ENCODE results near the gene CLEC18B. TPM values are rescaled to one million over a fixed set of nuclear protein-coding genes. Genes with fewer than 3 reads are reported as not detected.
"Not testable (repeated sequence)": the region's sequence is repeated elsewhere in the genome, so short reads cannot be mapped to it uniquely, and the experiment has no call there.

Gene CLEC18B
- total RNA-seq, 1 donor from 2014 or later: 0.79 TPM

GRCh38 chr16:74438492-74438979, 17.3 kb upstream of the CLEC18B start:
- TF ChIP-seq, protein P1, sequence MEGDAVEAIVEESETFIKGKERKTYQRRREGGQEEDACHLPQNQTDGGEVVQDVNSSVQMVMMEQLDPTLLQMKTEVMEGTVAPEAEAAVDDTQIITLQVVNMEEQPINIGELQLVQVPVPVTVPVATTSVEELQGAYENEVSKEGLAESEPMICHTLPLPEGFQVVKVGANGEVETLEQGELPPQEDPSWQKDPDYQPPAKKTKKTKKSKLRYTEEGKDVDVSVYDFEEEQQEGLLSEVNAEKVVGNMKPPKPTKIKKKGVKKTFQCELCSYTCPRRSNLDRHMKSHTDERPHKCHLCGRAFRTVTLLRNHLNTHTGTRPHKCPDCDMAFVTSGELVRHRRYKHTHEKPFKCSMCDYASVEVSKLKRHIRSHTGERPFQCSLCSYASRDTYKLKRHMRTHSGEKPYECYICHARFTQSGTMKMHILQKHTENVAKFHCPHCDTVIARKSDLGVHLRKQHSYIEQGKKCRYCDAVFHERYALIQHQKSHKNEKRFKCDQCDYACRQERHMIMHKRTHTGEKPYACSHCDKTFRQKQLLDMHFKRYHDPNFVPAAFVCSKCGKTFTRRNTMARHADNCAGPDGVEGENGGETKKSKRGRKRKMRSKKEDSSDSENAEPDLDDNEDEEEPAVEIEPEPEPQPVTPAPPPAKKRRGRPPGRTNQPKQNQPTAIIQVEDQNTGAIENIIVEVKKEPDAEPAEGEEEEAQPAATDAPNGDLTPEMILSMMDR (IDR thresholded peaks at IDR 0.05; ENCODE audit: insufficient read depth, low read length, severe bottlenecking): no peak
- no peaks in the 10 kb centered on the region for H3K27me3 ChIP-seq (ENCODE audit: control insufficient read depth, insufficient read depth, low read length)
- no peaks in the 10 kb centered on the region for H3K36me3 ChIP-seq (ENCODE audit: control insufficient read depth, insufficient read depth, low read length)
- no peak overlapping the region for H3K4me3 ChIP-seq (ENCODE audit: low read depth, low read length)
- DNase-seq (ENCODE audit: low read depth) (no peak), FAIRE-seq (no peak)

DNA sequence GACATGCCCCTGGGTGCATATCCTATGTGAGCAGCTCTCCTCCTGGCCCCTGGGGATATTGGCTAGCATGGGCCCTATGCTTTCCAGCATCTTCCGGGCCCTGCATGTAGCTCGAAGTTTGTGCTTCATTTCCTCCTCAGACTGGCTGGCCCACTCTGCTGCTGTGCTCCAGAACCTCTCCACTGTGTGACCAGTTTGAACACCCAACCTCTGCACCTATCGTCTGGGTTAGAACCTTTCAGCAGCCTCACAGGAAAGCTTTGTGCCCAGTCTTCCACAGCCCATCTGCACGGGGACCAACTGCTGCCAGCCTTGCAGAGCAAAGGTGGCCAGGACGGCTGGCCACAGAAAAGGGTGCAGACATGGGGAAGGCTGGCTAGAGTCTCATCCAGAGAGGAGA, 10.2 kb upstream of the CLEC18B start:
- TF ChIP-seq, protein P1 (IDR thresholded peaks at IDR 0.05; ENCODE audit: insufficient read depth, low read length, severe bottlenecking): no peak
- no peak for DNase-seq (ENCODE audit: low read depth)
- no peak for FAIRE-seq
- H3K36me3 ChIP-seq (ENCODE audit: control insufficient read depth, insufficient read depth, low read length): no peaks in the 10 kb centered on the region
- no peak overlapping the region for H3K4me3 ChIP-seq (ENCODE audit: low read depth, low read length)
- H3K27me3 ChIP-seq (ENCODE audit: control insufficient read depth, insufficient read depth, low read length): no peaks in the 10 kb centered on the region

DNA sequence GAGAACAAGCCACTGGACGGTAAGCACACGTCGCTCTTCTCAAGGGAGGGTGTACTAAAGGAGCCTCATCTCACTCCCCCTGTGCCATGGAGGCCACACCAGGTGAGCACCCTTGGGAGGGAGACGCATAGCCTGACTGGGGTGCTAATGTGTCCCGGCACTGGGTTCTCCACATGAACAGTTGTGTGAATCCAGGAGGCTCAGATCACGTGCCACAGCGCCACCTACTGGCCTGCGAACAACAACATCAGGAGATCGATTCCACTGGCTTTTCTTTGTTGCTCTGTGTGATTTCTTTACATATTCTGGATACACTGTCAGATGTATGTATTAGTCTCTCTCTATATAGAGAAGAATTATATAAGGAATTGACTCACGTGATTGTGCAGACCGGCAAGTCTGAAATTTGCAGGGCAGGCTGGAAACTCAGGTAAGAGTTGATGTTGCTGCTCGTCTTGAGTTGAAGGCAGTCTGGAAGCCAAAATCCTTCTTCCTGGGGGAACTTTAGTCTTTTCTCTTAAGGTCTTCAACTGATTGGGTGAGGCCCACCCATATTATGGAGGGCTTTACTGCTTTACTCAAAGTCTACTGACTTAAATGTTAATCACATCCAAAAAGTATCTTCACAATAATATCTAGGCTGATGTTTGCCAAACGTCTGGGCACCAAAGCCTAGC, 8.9 kb upstream of the CLEC18B start:
- TF ChIP-seq, protein P1 (IDR thresholded peaks at IDR 0.05; ENCODE audit: insufficient read depth, low read length, severe bottlenecking): peak; percentile 67
- H3K27me3 ChIP-seq (ENCODE audit: control insufficient read depth, insufficient read depth, low read length); H3K36me3 ChIP-seq (ENCODE audit: control insufficient read depth, insufficient read depth, low read length); H3K4me3 ChIP-seq (ENCODE audit: low read depth, low read length); FAIRE-seq: not testable (repeated sequence)
- DNase-seq (ENCODE audit: low read depth): peak; percentile 26

DNA sequence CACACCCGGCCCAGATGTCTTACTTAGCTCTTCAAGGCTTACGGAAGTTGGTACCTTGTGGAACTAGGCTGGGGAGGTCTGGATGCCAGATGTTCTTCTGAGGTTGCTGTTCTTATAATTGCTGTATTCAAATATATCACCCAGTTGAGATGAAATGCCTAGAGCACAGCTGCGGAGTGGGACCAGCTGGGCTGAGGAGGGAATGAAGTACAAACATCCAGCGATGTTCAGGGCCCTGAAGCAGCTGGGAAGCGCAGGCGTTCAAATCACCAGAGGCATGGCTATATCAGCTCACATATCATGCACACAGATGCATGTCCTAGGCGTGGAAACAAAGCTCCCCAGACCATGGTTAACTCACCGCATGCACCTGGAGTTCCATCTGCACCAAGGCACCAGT, 7.2 kb upstream of the CLEC18B start:
- FAIRE-seq: not testable (repeated sequence)

DNA sequence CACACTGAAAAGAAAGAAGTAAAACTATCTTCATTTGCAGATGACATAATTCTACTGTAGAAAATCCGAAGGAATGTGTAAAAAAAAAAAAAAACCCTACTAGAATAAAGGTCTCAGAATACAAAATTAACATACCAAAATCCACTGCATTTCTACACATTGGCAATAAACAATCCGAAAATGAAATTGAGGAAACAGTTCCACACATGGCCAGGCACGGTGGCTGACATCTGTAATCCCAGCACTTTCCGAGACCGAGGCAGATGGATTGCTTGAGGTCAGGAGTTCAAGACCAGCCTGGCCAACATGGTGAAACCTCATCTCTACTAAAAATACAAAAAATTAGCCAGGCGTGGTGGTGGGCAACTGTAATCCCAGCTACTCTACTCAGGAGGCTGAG, 4.5 kb upstream of the CLEC18B start:
- not testable (repeated sequence) for H3K27me3 ChIP-seq (ENCODE audit: control insufficient read depth, insufficient read depth, low read length); DNase-seq (ENCODE audit: low read depth); H3K36me3 ChIP-seq (ENCODE audit: control insufficient read depth, insufficient read depth, low read length); FAIRE-seq; H3K4me3 ChIP-seq (ENCODE audit: low read depth, low read length)

More for the DNA sequence above, 7.2 kb upstream of the CLEC18B start:
- not testable (repeated sequence) for H3K27me3 ChIP-seq (ENCODE audit: control insufficient read depth, insufficient read depth, low read length); H3K4me3 ChIP-seq (ENCODE audit: low read depth, low read length); H3K36me3 ChIP-seq (ENCODE audit: control insufficient read depth, insufficient read depth, low read length); DNase-seq (ENCODE audit: low read depth)

DNA sequence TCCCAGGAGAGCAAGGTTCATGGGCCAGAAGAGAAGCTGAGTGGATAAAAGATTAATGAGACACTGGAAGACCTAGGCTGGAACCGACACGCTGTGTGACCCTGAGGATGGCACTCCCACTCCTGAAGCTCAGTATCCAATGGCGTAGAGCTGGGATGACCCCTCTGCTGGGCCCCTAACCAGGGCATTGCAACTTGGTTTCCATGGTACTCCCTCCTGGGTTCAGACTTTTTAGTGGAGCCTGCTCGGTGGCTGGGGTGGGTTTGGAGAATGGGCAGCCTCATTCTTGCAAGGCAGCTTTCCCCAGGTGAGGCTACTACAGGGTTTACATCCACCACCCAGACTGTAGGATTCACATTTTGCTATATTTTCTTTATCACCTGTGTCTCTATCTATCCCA, 2.4 kb upstream of the CLEC18B start:
- H3K27me3 ChIP-seq (ENCODE audit: control insufficient read depth, insufficient read depth, low read length); DNase-seq (ENCODE audit: low read depth); FAIRE-seq; H3K36me3 ChIP-seq (ENCODE audit: control insufficient read depth, insufficient read depth, low read length); H3K4me3 ChIP-seq (ENCODE audit: low read depth, low read length): not testable (repeated sequence)

DNA sequence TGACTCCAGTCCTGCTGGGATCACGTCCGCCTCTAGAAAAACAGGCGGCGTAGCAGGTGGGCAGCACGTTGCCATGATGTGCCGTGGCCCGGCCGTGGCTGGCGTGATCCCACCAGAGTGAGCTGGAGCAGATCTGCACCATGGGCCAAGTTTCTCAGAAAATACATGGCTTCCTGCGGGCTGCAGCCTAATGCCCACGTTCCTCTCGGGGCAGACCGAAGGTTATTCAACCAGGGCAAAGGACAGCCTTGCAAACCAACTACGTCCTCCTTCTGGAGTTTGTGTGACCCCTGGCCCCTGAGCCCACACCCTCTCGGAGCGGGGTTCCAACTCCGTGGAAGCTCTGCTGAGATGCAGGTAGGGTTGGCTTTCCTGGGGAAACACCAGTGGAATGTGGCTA, 808 bp upstream of the CLEC18B start:
- DNase-seq (ENCODE audit: low read depth); FAIRE-seq; H3K4me3 ChIP-seq (ENCODE audit: low read depth, low read length); H3K27me3 ChIP-seq (ENCODE audit: control insufficient read depth, insufficient read depth, low read length); H3K36me3 ChIP-seq (ENCODE audit: control insufficient read depth, insufficient read depth, low read length): not testable (repeated sequence)

- H3K27me3 ChIP-seq (ENCODE audit: control insufficient read depth, insufficient read depth, low read length); DNase-seq (ENCODE audit: low read depth); H3K36me3 ChIP-seq (ENCODE audit: control insufficient read depth, insufficient read depth, low read length); FAIRE-seq; H3K4me3 ChIP-seq (ENCODE audit: low read depth, low read length): not testable (repeated sequence)
These were observed 156 bp upstream of the CLEC18B start for GRCh38 chr16:74421482-74421785.

GRCh38 chr16:74419811-74420210, 1.5 kb downstream of the CLEC18B start:
- FAIRE-seq; H3K27me3 ChIP-seq (ENCODE audit: control insufficient read depth, insufficient read depth, low read length); H3K4me3 ChIP-seq (ENCODE audit: low read depth, low read length); H3K36me3 ChIP-seq (ENCODE audit: control insufficient read depth, insufficient read depth, low read length); DNase-seq (ENCODE audit: low read depth): not testable (repeated sequence)

- H3K27me3 ChIP-seq (ENCODE audit: control insufficient read depth, insufficient read depth, low read length); DNase-seq (ENCODE audit: low read depth); H3K36me3 ChIP-seq (ENCODE audit: control insufficient read depth, insufficient read depth, low read length); FAIRE-seq; H3K4me3 ChIP-seq (ENCODE audit: low read depth, low read length): not testable (repeated sequence)
These were observed 3.4 kb downstream of the CLEC18B start for GRCh38 chr16:74417897-74418296.

DNA sequence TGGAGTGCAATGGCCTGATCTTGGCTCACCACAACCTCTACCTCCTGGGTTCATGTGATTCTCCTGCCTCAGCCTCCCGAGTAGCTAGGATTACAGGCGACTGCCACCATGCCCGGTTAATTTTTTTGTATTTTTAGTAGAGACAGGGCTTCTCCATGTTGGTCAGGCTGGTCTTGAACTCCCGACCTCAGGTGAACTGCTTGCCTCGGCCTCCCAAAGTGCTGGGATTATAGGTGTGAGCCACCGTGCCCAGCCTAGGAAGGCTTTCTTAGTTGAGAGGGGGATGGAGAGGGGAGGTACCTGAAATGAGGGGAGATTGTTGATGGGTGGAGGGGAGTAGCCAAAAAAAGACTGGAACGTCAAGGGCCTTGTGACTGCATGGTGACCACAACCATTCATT, 7.4 kb downstream of the CLEC18B start:
- not testable (repeated sequence) for H3K36me3 ChIP-seq (ENCODE audit: control insufficient read depth, insufficient read depth, low read length); FAIRE-seq; H3K4me3 ChIP-seq (ENCODE audit: low read depth, low read length); H3K27me3 ChIP-seq (ENCODE audit: control insufficient read depth, insufficient read depth, low read length); DNase-seq (ENCODE audit: low read depth)

- not testable (repeated sequence) for H3K36me3 ChIP-seq (ENCODE audit: control insufficient read depth, insufficient read depth, low read length)
These were observed 7.8 kb downstream of the CLEC18B start for GRCh38 chr16:74413485-74413884.

More at GRCh38 chr16:74413485-74413884, 7.8 kb downstream of the CLEC18B start:
- not testable (repeated sequence) for FAIRE-seq; H3K4me3 ChIP-seq (ENCODE audit: low read depth, low read length); H3K27me3 ChIP-seq (ENCODE audit: control insufficient read depth, insufficient read depth, low read length); DNase-seq (ENCODE audit: low read depth)
